Right atrium auricular region (tissue), 2 donors: ENCODE data around the gene IFNA16. TPM values are rescaled to one million over a fixed set of nuclear protein-coding genes. Genes with fewer than 3 reads are reported as not detected.
"Not testable (repeated sequence)": the region's sequence is repeated elsewhere in the genome, so short reads cannot be mapped to it uniquely, and the experiment has no call there.

Experiments
- DNase-seq: peaks from one replicate; pipeline ENCODE4 v3.0.0-alpha.2; 2019; ENCODE audit warnings: low spot score
- H3K27ac ChIP-seq, 2 donors: fragments of 200-600 bp; sonication (generic); 1 replicate in 1 of 2; 2 replicates in 1 of 2; pipeline ENCODE4 v1.5.1; 2016 to 2019
- H3K27me3 ChIP-seq, 2 donors: fragments of 200-600 bp; sonication (generic); one replicate each; pipeline versions ENCODE4 v1.5.1 to v1.6.0; 2017 to 2019
- H3K36me3 ChIP-seq: fragments of 200-600 bp; sonication (generic); one replicate; pipeline ENCODE4 v1.5.1; 2016
- H3K4me1 ChIP-seq, 2 donors: fragments of 200-600 bp; sonication (generic); one replicate each; pipeline versions ENCODE4 v1.5.1 to v1.6.0; 2017 to 2019
- H3K4me3 ChIP-seq, 2 donors: fragments of 200-600 bp; sonication (generic); 1 replicate in 1 of 2; 2 replicates in 1 of 2; pipeline ENCODE4 v1.5.1; 2017 to 2019; ENCODE audit warnings: mild to moderate bottlenecking in 1 of 2, moderate library complexity in 1 of 2
- H3K9me3 ChIP-seq, 2 donors: fragments of 200-600 bp; sonication (generic); one replicate each; pipeline ENCODE4 v1.5.1; 2019
- CTCF ChIP-seq, 2 donors: fragments of 200-600 bp; sonication (generic); IDR thresholded peaks; one replicate each; pipeline ENCODE4 v1.5.1; 2019; ENCODE audit warnings: antibody characterized with exemption in 2 of 2
- total RNA-seq, 2 donors: library from RNA; depleted of rRNA; stranded (reverse); fragments of >200 nt; gene quantifications; one replicate each; pipeline ENCODE4 v1.1.0, GENCODE V29; 2016

IFNA16 gene
- total RNA-seq, 2 donors from 2014 or later: not detected

DNA sequence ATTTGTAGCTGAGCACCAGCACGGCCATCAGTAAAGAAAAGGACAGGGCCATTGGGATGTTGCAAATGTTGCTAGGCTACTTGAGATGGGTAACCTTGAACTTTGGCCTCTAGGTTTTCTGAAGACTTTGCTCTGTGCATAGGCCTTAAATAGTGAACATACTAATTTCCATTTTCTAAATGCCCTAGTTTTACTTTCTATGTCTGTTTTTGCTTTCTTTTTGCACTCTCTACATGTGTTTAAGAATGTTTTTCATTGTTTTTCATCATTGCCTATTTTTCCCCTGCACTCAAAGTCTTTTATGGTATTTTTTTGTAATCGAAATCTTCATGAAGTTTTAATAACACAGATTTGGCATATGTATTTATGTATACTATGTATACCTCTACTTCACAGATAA is 11.0 kb upstream of the IFNA16 start, which contains the start of gene IFNA17:
IFNA17 (minus strand) TSS at position 101 of the 400 bp plus-strand sequence; CDS start at position 52, 49 bp downstream.
- DNase-seq: no peak
- Histone ChIP-seq H3K9me3 (no peaks in the 10 kb centered on the region), H3K27ac (no peak within 1 kb of the TSS), H3K27me3 (no peaks in the 10 kb centered on the region), H3K36me3 (no peaks in the 10 kb centered on the region), H3K4me1 (no peaks in the 10 kb centered on the region), H3K4me3 (no peak within 1 kb of the TSS)
- TF ChIP-seq CTCF (IDR thresholded peaks at IDR 0.05): no peak

GRCh38 chr9:21213411-21214326 is 3.4 kb downstream of the IFNA16 start:
- not testable (repeated sequence) for H3K27ac ChIP-seq, DNase-seq, H3K36me3 ChIP-seq, H3K4me3 ChIP-seq, H3K9me3 ChIP-seq, H3K27me3 ChIP-seq, H3K4me1 ChIP-seq
- TF ChIP-seq CTCF (IDR thresholded peaks at IDR 0.05): peak in 1 of 2 donors; percentile 15

DNA sequence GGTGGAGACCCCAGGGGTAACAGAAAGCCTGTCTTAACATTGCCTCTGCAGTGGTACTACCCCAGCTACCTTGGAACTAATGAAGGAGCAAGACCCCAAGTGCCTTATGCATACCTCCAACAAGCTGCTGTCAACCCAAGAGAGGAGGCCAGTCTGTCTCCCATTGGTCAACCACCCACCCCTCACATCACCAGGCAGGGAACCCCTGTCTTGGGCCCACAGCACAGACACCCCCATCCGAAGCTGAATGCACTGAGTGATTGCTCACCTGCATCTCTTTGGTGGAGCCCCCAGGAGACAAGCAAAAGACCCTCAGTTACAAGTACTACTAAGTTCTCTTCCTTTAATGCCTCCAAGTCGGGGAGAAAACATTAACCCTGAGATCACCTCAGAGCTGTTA is 5.0 kb downstream of the IFNA16 start:
- not testable (repeated sequence) for H3K4me3 ChIP-seq, H3K9me3 ChIP-seq, H3K27ac ChIP-seq, H3K4me1 ChIP-seq, H3K27me3 ChIP-seq, DNase-seq, H3K36me3 ChIP-seq

DNA sequence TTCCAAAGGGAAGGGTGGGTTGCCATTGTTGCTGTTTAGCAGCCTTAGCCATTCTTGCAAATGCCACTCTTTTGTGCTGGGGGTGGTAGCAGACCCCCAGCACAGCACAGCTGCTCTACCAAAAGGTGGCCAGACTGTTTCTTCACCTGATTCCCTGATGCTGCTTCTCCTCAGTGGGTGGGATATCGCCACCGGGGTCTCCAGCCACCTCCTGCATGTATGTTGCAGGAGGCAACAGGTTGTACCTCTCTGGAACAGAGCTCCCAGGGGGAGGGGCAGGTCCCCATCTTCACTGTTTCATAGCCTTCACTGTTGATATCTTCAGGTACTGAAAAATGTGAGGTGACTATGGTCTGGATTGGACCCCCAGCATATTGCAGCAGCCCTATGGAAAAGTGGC is 6.3 kb downstream of the IFNA16 start:
- not testable (repeated sequence) for DNase-seq, H3K36me3 ChIP-seq, H3K27ac ChIP-seq, H3K27me3 ChIP-seq, H3K4me1 ChIP-seq, H3K9me3 ChIP-seq, H3K4me3 ChIP-seq

DNA sequence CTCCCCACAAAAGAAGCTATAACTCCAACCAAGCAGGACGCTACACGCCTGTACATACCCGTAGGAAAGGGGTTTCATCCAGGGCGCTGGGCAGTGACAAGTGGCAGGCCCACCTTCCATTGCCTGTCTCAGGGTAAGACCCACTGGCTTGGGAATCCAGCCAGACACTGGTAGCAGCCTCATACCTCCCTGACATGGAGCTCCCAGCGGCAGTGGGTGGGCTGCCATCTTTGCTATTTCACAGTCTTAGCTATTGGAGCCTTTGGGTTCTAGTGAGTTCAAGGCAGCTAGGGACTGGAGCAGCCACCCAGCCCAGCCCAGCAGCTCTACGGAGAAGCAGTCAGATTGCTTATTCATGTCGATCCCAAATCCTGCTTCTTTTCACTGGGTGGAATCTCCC is 6.8 kb downstream of the IFNA16 start:
- H3K27me3 ChIP-seq: no peaks in the 10 kb centered on the region
- no peak for DNase-seq
- no peaks in the 10 kb centered on the region for H3K4me1 ChIP-seq
- TF ChIP-seq CTCF (IDR thresholded peaks at IDR 0.05): no peak
- H3K27ac ChIP-seq: no peak overlapping the region
- no peaks in the 10 kb centered on the region for H3K36me3 ChIP-seq
- no peaks in the 10 kb centered on the region for H3K9me3 ChIP-seq
- H3K4me3 ChIP-seq: no peak overlapping the region

- not testable (repeated sequence) for H3K27me3 ChIP-seq, H3K9me3 ChIP-seq, H3K36me3 ChIP-seq, H3K4me1 ChIP-seq, H3K4me3 ChIP-seq, DNase-seq, H3K27ac ChIP-seq
Measured at GRCh38 chr9:21207043-21207442, 10.1 kb downstream of the IFNA16 start, which contains the start of gene IFNA10. Gene IFNA10, minus strand, starts transcription at chr9:21207143. Its CDS starts 46 bp downstream, at chr9:21207097.

DNA sequence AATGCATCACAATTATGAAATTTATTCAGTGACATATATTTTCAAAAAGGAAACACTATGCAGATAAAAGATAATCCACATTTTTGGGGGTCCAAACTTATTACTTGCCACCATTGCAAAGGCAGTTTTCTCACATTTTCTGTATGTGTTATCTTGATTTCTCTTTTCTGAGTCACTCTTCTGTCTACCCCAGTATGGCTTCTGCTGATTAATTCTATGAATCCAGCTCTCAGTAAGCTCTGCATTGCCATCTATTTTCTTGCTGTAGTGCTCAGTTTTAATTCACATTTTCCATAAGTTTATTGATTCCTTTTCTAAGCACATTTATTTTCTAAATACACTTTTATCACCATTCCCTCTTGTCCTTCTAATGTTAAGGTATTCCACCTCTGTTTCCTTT is 11.9 kb downstream of the IFNA16 start:
- no peak for DNase-seq
- Histone ChIP-seq H3K9me3 (no peaks in the 10 kb centered on the region), H3K27me3 (no peaks in the 10 kb centered on the region), H3K4me3 (no peak overlapping the region), H3K36me3 (no peaks in the 10 kb centered on the region), H3K27ac (no peak overlapping the region), H3K4me1 (no peaks in the 10 kb centered on the region)
- TF ChIP-seq CTCF (IDR thresholded peaks at IDR 0.05): no peak

- not testable (repeated sequence) for H3K9me3 ChIP-seq, DNase-seq, H3K4me3 ChIP-seq, H3K27ac ChIP-seq, H3K27me3 ChIP-seq, H3K4me1 ChIP-seq, H3K36me3 ChIP-seq
Measured at GRCh38 chr9:21202105-21202504, 15.0 kb downstream of the IFNA16 start, which contains the start of gene IFNA7. Gene IFNA7, minus strand, starts transcription at chr9:21202205. Its CDS starts 40 bp downstream, at chr9:21202165.
